Measurements from ENCODE around the gene GRIK1.

GRIK1 gene

DNA sequence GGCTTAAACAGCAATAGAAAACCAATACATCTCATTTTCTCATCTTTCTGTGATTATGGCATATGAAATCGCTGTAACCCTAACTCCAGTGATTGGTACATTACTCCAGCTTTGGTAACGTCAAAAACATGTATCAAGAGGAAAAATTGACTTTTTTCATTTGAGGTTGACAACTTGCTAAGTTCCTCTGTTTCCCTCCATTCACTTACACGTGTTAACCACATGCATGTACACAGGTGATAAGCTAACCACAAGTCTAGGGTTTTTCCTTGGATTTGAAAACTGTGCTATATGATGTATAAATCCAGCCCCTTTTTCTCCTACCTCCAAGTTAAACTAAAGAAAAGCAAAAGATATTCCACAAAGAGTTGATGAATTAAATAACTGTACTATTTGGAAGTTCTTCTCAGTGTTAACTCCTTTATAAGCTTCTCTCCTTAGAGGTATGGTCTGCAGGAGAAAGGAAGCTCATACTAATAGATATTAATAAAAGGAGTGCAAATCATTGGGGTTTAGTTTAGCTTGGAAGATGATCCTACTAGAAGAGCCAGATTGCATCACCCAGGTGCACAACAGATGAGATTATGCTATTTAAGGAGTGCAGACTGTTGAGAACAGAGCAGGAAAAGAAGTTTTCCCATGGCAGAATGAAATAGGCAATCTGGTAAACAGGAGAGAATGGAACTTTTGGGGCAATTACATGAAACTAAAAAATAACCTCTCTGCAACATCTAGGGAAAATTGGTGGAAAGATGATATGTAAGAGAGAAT is 277.9 kb downstream of the GRIK1 start:
- TF ChIP-seq, protein P1, sequence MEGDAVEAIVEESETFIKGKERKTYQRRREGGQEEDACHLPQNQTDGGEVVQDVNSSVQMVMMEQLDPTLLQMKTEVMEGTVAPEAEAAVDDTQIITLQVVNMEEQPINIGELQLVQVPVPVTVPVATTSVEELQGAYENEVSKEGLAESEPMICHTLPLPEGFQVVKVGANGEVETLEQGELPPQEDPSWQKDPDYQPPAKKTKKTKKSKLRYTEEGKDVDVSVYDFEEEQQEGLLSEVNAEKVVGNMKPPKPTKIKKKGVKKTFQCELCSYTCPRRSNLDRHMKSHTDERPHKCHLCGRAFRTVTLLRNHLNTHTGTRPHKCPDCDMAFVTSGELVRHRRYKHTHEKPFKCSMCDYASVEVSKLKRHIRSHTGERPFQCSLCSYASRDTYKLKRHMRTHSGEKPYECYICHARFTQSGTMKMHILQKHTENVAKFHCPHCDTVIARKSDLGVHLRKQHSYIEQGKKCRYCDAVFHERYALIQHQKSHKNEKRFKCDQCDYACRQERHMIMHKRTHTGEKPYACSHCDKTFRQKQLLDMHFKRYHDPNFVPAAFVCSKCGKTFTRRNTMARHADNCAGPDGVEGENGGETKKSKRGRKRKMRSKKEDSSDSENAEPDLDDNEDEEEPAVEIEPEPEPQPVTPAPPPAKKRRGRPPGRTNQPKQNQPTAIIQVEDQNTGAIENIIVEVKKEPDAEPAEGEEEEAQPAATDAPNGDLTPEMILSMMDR (IDR thresholded peaks at IDR 0.05; ENCODE audit: borderline replicate concordance, insufficient read depth, low read depth, low read length): no peak

DNA sequence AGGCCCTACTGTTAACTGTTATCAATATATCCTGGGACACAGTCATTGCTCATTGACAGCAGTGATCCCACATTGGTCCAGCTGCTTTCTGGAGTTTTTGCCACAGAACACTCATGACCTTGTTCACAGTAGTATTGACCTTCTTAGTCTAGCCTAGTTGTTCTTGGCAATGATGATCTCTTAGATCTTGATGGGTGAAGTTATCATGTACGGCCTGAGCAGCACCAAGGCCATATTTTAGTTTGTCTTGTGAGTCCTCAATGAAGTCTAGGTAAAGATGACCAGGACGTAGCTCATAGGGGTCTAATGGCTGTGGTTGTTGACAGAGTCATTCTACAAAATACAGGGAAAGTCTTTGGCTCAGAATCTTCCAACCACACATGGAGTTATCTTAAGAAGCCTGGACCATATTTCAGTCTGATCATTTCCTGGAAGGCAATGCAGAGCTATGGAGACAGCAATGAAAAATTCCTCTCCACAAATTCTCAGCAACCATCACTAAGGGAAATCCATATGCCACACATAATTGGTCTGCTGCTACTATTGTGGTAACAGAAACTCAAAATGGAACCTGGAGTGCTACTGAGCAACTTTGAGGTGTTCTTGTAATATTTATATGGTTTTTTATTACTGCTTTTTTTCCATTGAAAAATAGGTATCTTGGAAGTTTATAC is 279.6 kb downstream of the GRIK1 start:
- H3K4me3 ChIP-seq (ENCODE audit: low read depth, low read length): no peak overlapping the region
- TF ChIP-seq, protein P1 (IDR thresholded peaks at IDR 0.05; ENCODE audit: borderline replicate concordance, insufficient read depth, low read depth, low read length): no peak

More for the DNA sequence above, 277.9 kb downstream of the GRIK1 start:
- no peak overlapping the region for H3K4me3 ChIP-seq (ENCODE audit: low read depth, low read length)

DNA sequence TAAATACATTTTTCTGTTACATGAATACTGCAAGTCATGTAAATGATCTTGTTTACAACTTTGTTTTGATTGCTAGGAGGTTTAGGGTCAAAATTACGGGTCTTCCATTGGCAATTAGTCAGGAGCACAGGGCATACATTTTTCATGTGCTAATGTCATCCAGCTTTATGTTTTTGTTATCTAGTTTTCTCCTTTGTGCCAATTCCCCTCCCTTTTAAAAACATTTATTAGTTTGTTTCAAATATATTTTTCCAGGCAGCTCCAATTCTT is 280.9 kb downstream of the GRIK1 start:
- H3K4me3 ChIP-seq (ENCODE audit: low read depth, low read length): no peak overlapping the region
- TF ChIP-seq, protein P1 (IDR thresholded peaks at IDR 0.05; ENCODE audit: borderline replicate concordance, insufficient read depth, low read depth, low read length): no peak

DNA sequence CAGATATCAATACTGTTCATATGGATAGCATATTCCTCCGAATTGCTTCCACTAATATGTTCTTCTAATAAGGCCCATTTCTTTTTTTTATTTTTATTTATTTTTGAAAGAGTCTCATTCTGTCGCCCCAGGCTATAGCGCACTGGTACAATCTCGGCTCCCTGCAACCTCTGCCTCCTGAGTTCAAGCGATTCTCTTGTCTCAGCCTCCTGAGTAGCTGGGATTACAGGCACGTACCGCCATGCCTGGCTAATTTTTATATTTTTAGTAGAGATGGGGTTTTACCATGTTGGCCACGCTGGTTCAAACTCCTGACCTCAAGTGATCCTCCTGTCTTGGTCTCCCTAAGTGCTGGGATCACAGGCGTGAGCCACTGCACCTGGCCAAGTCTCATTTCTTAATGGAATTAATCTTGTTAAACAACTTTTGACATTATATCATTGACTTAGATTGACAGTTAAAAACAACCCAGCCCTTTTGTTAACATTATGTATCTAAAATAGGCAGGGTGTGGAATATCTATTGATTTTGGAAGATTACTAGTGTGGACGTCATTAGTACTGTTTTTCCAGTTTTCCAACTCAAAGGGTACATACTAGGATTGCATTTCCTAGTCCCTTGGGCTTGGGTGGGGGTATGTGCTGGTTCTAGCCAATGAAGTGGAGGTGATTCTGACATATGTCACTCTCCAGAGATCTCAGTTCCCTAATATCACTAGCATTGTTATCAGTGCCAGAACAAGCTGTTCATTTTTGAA is 281.4 kb downstream of the GRIK1 start:
- TF ChIP-seq, protein P1 (IDR thresholded peaks at IDR 0.05; ENCODE audit: borderline replicate concordance, insufficient read depth, low read depth, low read length): no peak
- H3K4me3 ChIP-seq (ENCODE audit: low read depth, low read length): no peak overlapping the region

DNA sequence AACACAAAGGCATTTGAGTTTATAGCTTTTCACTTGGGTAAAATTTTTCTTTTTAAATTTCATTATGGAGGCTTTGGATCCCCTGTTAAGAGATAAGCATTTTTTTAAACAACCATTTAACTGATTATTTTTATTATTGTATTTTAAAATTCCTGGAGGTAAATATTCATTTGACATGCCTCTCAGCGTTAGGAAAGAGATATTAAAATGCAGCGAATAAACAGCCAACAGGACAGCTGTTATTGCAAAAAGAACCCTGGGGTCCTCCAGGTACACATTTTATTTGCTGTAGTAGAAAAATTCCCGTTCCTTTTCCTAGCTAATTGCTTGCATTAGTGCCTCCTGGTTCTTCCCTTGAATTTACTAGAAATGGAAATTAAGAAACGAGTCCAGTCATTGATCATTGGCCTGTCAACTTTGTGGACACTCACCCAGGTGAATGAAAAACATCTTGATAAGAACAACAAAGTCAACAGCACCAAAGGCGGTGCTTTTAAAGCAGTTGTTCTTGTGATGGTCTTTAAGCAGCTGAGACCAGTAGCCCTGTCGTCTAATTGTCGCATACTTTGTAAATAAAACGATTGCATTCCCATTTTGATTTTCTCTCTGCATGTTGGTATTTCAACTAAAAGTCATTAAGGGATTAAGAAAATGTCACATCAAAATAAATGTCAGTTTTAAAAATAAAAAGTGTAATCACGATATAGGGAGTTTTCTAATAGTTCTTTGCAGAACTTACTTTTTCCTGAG is 282.4 kb downstream of the GRIK1 start:
- TF ChIP-seq, protein P1 (IDR thresholded peaks at IDR 0.05; ENCODE audit: borderline replicate concordance, insufficient read depth, low read depth, low read length): no peak
- H3K4me3 ChIP-seq (ENCODE audit: low read depth, low read length): no peak overlapping the region

DNA sequence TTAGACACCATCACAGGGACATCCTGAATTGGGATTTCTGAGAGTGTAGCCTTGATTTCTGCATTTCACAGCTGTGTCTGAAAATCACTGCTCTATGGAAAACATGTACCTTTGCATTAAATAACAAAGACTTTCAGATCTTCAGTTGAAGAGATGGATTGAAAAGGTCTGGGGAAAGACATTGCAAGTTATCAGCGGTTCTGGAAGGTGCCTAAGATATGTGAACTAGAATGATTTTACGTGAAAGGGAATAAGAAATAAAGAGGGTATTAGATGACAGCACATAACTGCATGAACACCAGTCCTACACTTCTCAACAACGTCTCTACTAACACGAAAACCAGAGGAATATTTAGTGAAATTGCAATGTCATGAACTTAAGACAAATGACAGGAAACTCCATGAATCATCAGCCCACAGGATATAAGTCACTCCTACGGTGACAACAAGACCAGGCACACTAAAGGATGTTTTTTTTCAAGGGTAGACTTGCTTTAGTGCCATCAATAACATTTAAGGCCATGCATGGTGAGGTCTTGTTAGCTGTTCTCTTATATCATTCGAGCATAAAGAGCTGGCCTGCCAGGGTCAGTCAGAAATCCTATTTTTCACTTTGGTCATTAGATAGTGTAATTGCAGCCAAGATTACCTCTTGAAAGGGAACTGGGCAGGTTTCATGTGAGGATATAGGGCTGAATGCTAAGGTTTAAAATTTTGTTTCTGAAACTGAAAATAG is 283.1 kb downstream of the GRIK1 start:
- no peak overlapping the region for H3K4me3 ChIP-seq (ENCODE audit: low read depth, low read length)
- TF ChIP-seq, protein P1 (IDR thresholded peaks at IDR 0.05; ENCODE audit: borderline replicate concordance, insufficient read depth, low read depth, low read length): no peak

All from GM12875 (cell line).